ENCODE measurements around the gene TMC6. TPM values are rescaled to one million over a fixed set of nuclear protein-coding genes. Genes with fewer than 3 reads are reported as not detected.
A peak's percentile ranks its signal among the peaks of the same experiment; 100 is the strongest.

TMC6 gene
- total RNA-seq, 1 experiment from 2014 or later = 116 TPM

DNA sequence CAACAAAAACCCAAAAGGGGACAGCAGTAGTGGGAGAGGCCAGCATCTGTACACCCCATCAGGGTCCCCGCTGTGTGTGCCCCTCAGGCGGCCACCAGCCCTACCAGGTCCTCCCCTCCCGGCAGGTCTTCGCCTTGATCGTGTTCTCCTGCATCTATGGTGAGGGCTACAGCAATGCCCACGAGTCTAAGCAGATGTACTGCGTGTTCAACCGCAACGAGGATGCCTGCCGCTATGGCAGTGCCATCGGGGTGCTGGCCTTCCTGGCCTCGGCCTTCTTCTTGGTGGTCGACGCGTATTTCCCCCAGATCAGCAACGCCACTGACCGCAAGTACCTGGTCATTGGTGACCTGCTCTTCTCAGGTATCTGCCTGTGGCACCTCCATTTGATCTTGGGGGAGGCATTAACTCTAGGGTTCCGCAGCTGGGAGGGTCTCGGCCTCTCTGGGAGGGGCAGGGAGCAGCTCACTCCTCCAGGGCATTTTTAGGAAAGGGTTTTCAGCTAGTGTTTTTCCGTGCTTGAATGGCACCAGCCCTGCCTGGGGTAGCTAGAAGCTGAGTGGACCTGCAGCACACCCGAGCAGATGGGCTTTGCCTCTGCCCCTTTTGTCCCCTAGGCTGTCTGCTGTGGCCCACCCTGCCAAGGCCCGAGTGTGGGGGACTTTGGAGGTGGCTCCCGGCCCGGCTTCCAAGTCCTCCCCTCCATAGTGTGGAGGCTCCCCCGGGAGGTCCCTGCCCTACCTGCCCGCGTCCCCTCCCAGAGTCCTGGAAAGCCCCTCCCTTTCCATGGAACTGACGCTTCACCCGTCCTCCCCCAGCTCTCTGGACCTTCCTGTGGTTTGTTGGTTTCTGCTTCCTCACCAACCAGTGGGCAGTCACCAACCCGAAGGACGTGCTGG is 42.4 kb upstream of the TMC6 start:
- peak overlapping the region; percentile 87 for H3K27ac Mint-ChIP-seq (ENCODE audit: unreplicated experiment)
- peaks cover 45% of the 10 kb centered on the region for H3K4me1 Mint-ChIP-seq (ENCODE audit: low read depth, unreplicated experiment)
- CTCF ChIA-PET = interaction anchor here (0.6 kb wide), 1 partner anchor 193 kb away, joined by 4 read pairs; no protein-coding TSS in a partner anchor
- DNase-seq = no peak
- H3K4me3 Mint-ChIP-seq (ENCODE audit: low read depth, unreplicated experiment) = peak overlapping the region; percentile 23
- peaks cover 64% of the 10 kb centered on the region for H3K36me3 Mint-ChIP-seq (ENCODE audit: insufficient read depth, unreplicated experiment)
- TF ChIP-seq, protein P1, sequence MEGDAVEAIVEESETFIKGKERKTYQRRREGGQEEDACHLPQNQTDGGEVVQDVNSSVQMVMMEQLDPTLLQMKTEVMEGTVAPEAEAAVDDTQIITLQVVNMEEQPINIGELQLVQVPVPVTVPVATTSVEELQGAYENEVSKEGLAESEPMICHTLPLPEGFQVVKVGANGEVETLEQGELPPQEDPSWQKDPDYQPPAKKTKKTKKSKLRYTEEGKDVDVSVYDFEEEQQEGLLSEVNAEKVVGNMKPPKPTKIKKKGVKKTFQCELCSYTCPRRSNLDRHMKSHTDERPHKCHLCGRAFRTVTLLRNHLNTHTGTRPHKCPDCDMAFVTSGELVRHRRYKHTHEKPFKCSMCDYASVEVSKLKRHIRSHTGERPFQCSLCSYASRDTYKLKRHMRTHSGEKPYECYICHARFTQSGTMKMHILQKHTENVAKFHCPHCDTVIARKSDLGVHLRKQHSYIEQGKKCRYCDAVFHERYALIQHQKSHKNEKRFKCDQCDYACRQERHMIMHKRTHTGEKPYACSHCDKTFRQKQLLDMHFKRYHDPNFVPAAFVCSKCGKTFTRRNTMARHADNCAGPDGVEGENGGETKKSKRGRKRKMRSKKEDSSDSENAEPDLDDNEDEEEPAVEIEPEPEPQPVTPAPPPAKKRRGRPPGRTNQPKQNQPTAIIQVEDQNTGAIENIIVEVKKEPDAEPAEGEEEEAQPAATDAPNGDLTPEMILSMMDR (IDR thresholded peaks at IDR 0.05; ENCODE audit: unreplicated experiment) = no peak
- intact Hi-C loops (cut with micrococcal nuclease; ENCODE audit: unreplicated experiment) = no loop called here
- BruUV-seq (replicated peaks) = TSS peak; percentile 16
- no peaks in the 10 kb centered on the region for H3K27me3 Mint-ChIP-seq (ENCODE audit: unreplicated experiment)
- no peaks in the 10 kb centered on the region for H3K9me3 Mint-ChIP-seq (ENCODE audit: low read depth, unreplicated experiment)

DNA sequence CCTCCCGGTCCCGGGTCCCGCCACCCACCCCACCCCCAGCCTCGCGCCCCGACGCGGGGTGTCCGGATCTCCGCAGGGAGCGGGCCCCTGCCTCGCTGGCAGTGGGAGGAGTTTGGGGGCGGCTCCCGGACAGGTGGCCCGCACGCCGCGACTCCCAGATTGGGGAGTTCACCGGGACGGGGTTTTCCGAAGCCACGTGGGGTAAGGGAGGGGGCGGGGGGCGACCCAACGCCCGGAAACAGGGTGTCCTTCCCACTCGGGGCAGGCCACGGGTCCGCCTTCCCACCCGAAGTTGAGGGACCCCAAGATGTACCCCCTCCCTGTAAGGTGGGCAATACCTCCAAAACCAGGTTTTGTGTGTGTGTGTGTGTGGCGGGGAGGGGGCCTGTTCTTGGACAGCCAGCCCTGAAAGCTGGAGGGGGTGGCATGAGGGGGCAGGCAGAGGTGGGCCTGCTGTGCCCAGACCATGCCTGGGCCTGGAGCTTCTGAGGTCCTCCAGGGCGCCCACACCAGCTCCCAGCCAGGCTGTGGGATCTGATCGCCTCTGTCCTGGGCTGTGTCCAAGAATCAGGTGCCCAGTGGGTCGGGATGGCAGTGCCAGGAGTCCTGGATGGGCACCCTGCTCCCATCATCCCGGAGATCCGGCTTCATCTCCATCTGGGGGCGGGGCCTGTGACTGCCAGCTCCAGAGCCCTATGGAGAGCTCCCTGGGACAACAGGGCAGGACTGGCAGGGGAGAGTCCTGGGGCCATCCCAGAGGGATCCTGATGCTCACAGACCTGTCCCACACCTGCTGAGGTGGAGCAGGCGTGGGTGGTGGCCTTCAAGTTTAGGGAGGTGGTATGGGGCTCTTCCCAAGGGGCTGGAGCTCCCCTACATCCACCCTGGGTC is 40.6 kb upstream of the TMC6 start:
- no peaks in the 10 kb centered on the region for H3K9me3 Mint-ChIP-seq (ENCODE audit: low read depth, unreplicated experiment)
- intact Hi-C loops (cut with micrococcal nuclease; ENCODE audit: unreplicated experiment) = no loop called here
- BruUV-seq (replicated peaks) = no TSS peak
- CTCF ChIA-PET = interaction anchor here (0.5 to 1.1 kb wide), 6 partner anchors 13 to 82 kb away, joined by 3 to 10 read pairs (median 4); partner anchors contain the start of genes AFMID and TK1
- H3K27ac Mint-ChIP-seq (ENCODE audit: unreplicated experiment) = peak overlapping the region; percentile 36
- TF ChIP-seq, protein P1 (IDR thresholded peaks at IDR 0.05; ENCODE audit: unreplicated experiment) = no peak
- peaks cover 46% of the 10 kb centered on the region for H3K36me3 Mint-ChIP-seq (ENCODE audit: insufficient read depth, unreplicated experiment)
- no peaks in the 10 kb centered on the region for H3K27me3 Mint-ChIP-seq (ENCODE audit: unreplicated experiment)
- peak; percentile 76 for DNase-seq
- H3K4me1 Mint-ChIP-seq (ENCODE audit: low read depth, unreplicated experiment) = peaks cover 29% of the 10 kb centered on the region
- peak overlapping the region; percentile 70 for H3K4me3 Mint-ChIP-seq (ENCODE audit: low read depth, unreplicated experiment)

DNA sequence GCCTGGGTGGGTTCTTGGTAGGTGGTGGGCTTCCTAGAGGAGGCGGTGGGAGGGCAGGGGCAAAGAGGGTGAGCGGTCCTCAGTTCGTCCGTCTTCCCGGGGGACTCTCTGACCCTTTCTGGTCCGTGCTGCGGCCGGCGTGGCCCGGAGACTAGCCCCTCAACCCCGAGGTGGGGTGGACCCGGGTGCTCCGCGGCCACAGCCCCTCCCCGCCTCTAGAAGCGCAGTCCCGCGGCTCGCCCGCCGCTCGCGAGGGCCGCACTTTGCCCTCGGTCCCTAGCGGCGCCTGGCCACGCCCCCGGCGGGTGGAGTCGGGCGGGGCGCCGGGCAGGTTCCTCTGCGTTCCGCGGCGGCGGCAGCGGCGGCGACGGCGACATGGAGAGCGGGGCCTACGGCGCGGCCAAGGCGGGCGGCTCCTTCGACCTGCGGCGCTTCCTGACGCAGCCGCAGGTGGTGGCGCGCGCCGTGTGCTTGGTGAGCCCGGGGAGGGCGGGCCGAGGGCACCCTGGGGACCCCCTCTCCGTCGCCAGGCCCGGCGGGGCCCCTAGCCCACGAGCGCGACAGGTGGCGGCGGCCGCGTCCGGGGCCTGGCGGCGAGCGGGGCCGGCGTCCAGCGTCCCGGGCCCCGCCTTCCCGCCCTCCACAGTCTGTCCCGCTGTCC is 39.8 kb upstream of the TMC6 start, which contains the start of gene SYNGR2:
TSS of gene SYNGR2 (plus strand) at position 340 of the 661 bp plus-strand sequence. CDS start at position 376, 36 bp downstream.
- Mint-ChIP-seq H3K9me3 (ENCODE audit: low read depth, unreplicated experiment) (no peaks in the 10 kb centered on the region), H3K27me3 (ENCODE audit: unreplicated experiment) (no peaks in the 10 kb centered on the region), H3K36me3 (ENCODE audit: insufficient read depth, unreplicated experiment) (peaks cover 43% of the 10 kb centered on the region), H3K4me1 (ENCODE audit: low read depth, unreplicated experiment) (peaks cover 21% of the 10 kb centered on the region), H3K4me3 (ENCODE audit: low read depth, unreplicated experiment) (peak within 1 kb of the TSS; percentile 70), H3K27ac (ENCODE audit: unreplicated experiment) (peak within 1 kb of the TSS; percentile 36)
- intact Hi-C loops (cut with micrococcal nuclease; ENCODE audit: unreplicated experiment) = no loop called here
- peak; percentile 94 for DNase-seq
- TF ChIP-seq, protein P1 (IDR thresholded peaks at IDR 0.05; ENCODE audit: unreplicated experiment) = no peak
- CTCF ChIA-PET = interaction anchor here (0.8 to 1.1 kb wide), 2 partner anchors 36 to 83 kb away, joined by 3 read pairs; no protein-coding TSS in a partner anchor
- no TSS peak for BruUV-seq (replicated peaks)

DNA sequence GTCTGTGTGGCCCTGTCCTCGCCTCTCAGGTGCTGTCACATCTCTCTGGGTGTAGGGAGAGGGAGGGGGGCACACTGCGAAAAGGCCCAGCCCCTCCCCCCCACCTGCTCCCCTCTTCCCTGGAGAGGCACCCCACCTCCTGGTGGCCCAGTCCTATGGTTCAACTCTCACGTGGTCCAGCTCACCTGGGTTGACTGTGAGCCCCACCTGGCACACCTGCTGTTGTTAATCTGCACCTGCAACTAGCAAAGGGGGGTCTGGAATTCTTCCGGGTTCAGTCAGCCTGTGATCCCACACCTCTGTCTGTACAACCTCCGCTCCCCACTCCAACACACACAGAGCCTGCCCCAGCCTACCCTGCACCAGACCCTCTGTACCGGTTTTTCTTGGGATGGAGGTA is 37.9 kb upstream of the TMC6 start:
- Mint-ChIP-seq H3K27me3 (ENCODE audit: unreplicated experiment) (no peaks in the 10 kb centered on the region), H3K9me3 (ENCODE audit: low read depth, unreplicated experiment) (no peaks in the 10 kb centered on the region), H3K4me1 (ENCODE audit: low read depth, unreplicated experiment) (peaks cover 7% of the 10 kb centered on the region), H3K27ac (ENCODE audit: unreplicated experiment) (no peak overlapping the region), H3K36me3 (ENCODE audit: insufficient read depth, unreplicated experiment) (peaks cover 33% of the 10 kb centered on the region), H3K4me3 (ENCODE audit: low read depth, unreplicated experiment) (no peak overlapping the region)
- no TSS peak for BruUV-seq (replicated peaks)
- intact Hi-C loops (cut with micrococcal nuclease; ENCODE audit: unreplicated experiment) = no loop called here
- TF ChIP-seq, protein P1 (IDR thresholded peaks at IDR 0.05; ENCODE audit: unreplicated experiment) = no peak
- CTCF ChIA-PET = no interaction called here
- no peak for DNase-seq
